BLaER1 treated with 17β-estradiol and CSF1 and Interleukin-3, amounts not matched to agents 10 nM and 100 nM (cell line): ENCODE measurements around the gene CDK6.

ENCODE experiments used
- H3K27ac ChIP-seq, 11 experiments: shearing (Covaris generic); formaldehyde crosslinking; 2 replicates each; pipeline ENCODE4 v1.8.1; 2022
- H3K27me3 ChIP-seq, 11 experiments: shearing (Covaris generic); formaldehyde crosslinking; 2 replicates each; pipeline ENCODE4 v1.8.1; 2022
- H3K36me3 ChIP-seq, 11 experiments: shearing (Covaris generic); formaldehyde crosslinking; 2 replicates each; pipeline ENCODE4 v1.8.1; 2022
- H3K4me1 ChIP-seq, 10 experiments: shearing (Covaris generic); formaldehyde crosslinking; 2 replicates each; pipeline ENCODE4 v1.8.1; 2022
- H3K4me2 ChIP-seq, 11 experiments: shearing (Covaris generic); formaldehyde crosslinking; 2 replicates each; pipeline ENCODE4 v1.8.1; 2022
- H3K4me3 ChIP-seq, 10 experiments: shearing (Covaris generic); formaldehyde crosslinking; 2 replicates each; pipeline ENCODE4 v1.8.1; 2022
- H3K9ac ChIP-seq, 11 experiments: shearing (Covaris generic); formaldehyde crosslinking; 2 replicates each; pipeline ENCODE4 v1.8.1; 2022
- H3K9me3 ChIP-seq, 11 experiments: shearing (Covaris generic); formaldehyde crosslinking; replicated peaks in 1 of 11; 2 replicates each; pipeline ENCODE4 v1.8.1; 2022
- H4K20me1 ChIP-seq, 11 experiments: shearing (Covaris generic); formaldehyde crosslinking; 2 replicates each; pipeline ENCODE4 v1.8.1; 2022
- Cebpa-rat ChIP-seq, 11 experiments: shearing (Covaris generic); IDR thresholded peaks; 2 replicates each; pipeline ENCODE4 v1.8.1; 2022

CDK6 gene

GRCh38 chr7:92636018-92636560, 200.3 kb downstream of the CDK6 start:
- H3K27me3 ChIP-seq: no peaks in the 10 kb centered on the region
- H3K4me3 ChIP-seq: peak overlapping the region in 4 of 10 experiments; percentile 16 to 48 (median 36); a peak in 5 of 20 replicates
- no peaks in the 10 kb centered on the region for H4K20me1 ChIP-seq
- no peak for TF ChIP-seq Cebpa-rat (IDR thresholded peaks at IDR 0.05)
- H3K9me3 ChIP-seq: peaks cover 0 to under 1% (median 0%) of the 10 kb centered on the region in 11 experiments; a peak in 2 of 22 replicates
- peak overlapping the region in 10 of 11 experiments; percentile 80 to 98 (median 94); a peak in 20 of 22 replicates for H3K27ac ChIP-seq
- H3K4me1 ChIP-seq: peaks cover 82 to 100% (median 97%) of the 10 kb centered on the region in 10 experiments
- peak overlapping the region in 10 of 11 experiments; percentile 62 to 88 (median 80); a peak in 20 of 22 replicates for H3K9ac ChIP-seq
- no peaks in the 10 kb centered on the region; a peak in 1 of 22 replicates for H3K36me3 ChIP-seq
- H3K4me2 ChIP-seq: peak overlapping the region; percentile 67 to 96 (median 84)

GRCh38 chr7:92635538-92635937, 200.8 kb downstream of the CDK6 start:
- no peaks in the 10 kb centered on the region for H3K27me3 ChIP-seq
- peak overlapping the region; percentile 66 to 88 (median 80) for H3K9ac ChIP-seq
- peaks cover 84 to 100% (median 96%) of the 10 kb centered on the region in 10 experiments for H3K4me1 ChIP-seq
- peaks cover 0 to 6% (median 0%) of the 10 kb centered on the region in 11 experiments; a peak in 3 of 22 replicates for H3K9me3 ChIP-seq
- no peak for TF ChIP-seq Cebpa-rat (IDR thresholded peaks at IDR 0.05)
- H3K4me3 ChIP-seq: peak overlapping the region in 8 of 10 experiments; percentile 15 to 59 (median 40); a peak in 12 of 20 replicates
- H3K4me2 ChIP-seq: peak overlapping the region; percentile 67 to 96 (median 84)
- peak overlapping the region; percentile 66 to 98 (median 94) for H3K27ac ChIP-seq
- H3K36me3 ChIP-seq: no peaks in the 10 kb centered on the region; a peak in 2 of 22 replicates
- no peaks in the 10 kb centered on the region for H4K20me1 ChIP-seq

DNA sequence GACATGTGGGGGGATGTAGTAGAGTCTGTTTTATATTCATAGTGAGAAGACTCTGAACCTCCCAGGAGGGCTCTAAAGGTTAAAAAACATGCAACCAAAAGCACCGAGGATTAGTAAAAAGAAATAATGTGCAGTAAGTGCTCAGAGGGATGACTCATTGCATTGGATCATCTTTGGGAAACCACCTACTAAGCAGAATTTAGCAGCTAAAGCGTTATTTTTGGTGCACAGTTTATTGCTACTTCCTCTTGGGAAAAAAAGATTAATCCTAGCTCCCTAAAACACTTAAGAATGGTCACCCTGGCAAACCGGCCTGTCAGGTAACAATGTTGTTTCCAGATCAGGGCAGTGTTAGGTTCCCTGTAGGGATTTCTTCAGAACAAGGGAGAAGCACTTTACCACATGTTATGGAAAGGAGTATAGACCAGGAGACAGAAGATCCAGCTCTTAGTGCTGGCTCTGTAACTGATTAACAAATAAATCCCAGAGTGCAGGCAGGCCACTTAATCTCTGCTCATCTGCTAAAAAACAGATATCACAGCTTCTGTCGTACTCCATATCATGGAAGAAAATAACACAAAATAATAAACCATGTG, 201.4 kb downstream of the CDK6 start:
- H3K9me3 ChIP-seq: peaks cover 0 to 11% (median under 1%) of the 10 kb centered on the region in 11 experiments; a peak in 7 of 22 replicates
- H3K9ac ChIP-seq: peak overlapping the region; percentile 66 to 88 (median 80)
- no peaks in the 10 kb centered on the region; a peak in 3 of 22 replicates for H3K36me3 ChIP-seq
- H4K20me1 ChIP-seq: no peaks in the 10 kb centered on the region
- H3K27me3 ChIP-seq: no peaks in the 10 kb centered on the region
- H3K27ac ChIP-seq: peak overlapping the region; percentile 66 to 98 (median 94)
- H3K4me2 ChIP-seq: peak overlapping the region; percentile 67 to 96 (median 84)
- TF ChIP-seq Cebpa-rat (IDR thresholded peaks at IDR 0.05): no peak
- H3K4me1 ChIP-seq: peaks cover 79 to 95% (median 91%) of the 10 kb centered on the region in 10 experiments
- peak overlapping the region in 9 of 10 experiments; percentile 15 to 59 (median 40); a peak in 15 of 20 replicates for H3K4me3 ChIP-seq

GRCh38 chr7:92634205-92634604, 202.2 kb downstream of the CDK6 start:
- H3K27ac ChIP-seq: peak overlapping the region; percentile 66 to 98 (median 94); a peak in 21 of 22 replicates
- TF ChIP-seq Cebpa-rat (IDR thresholded peaks at IDR 0.05): 0 out of 22 replicates have a peak, but pooled peaks of 1 of the 11 experiments have one; percentile 21
- H3K36me3 ChIP-seq: peaks cover 0 to 4% (median 0%) of the 10 kb centered on the region in 11 experiments; a peak in 3 of 22 replicates
- no peaks in the 10 kb centered on the region for H4K20me1 ChIP-seq
- H3K27me3 ChIP-seq: no peaks in the 10 kb centered on the region
- peak overlapping the region; percentile 36 to 88 (median 79); a peak in 18 of 22 replicates for H3K9ac ChIP-seq
- H3K4me2 ChIP-seq: peak overlapping the region; percentile 67 to 96 (median 84); a peak in 20 of 22 replicates
- peak overlapping the region in 1 of 10 experiments; percentile 16; a peak in 4 of 20 replicates for H3K4me3 ChIP-seq
- peaks cover 6 to 18% (median 8%) of the 10 kb centered on the region in 11 experiments; a peak in 20 of 22 replicates for H3K9me3 ChIP-seq
- H3K4me1 ChIP-seq: peaks cover 71 to 87% (median 83%) of the 10 kb centered on the region in 10 experiments

- no peaks in the 10 kb centered on the region for H3K27me3 ChIP-seq
- TF ChIP-seq Cebpa-rat (IDR thresholded peaks at IDR 0.05): 0 out of 22 replicates have a peak, but pooled peaks of 2 of the 11 experiments have one; percentile 10 to 36
- H3K36me3 ChIP-seq: peaks cover 0 to 9% (median 5%) of the 10 kb centered on the region in 11 experiments; a peak in 10 of 22 replicates
- H3K4me1 ChIP-seq: peaks cover 62 to 79% (median 74%) of the 10 kb centered on the region in 10 experiments
- H4K20me1 ChIP-seq: no peaks in the 10 kb centered on the region
- H3K9me3 ChIP-seq: peaks cover 7 to 25% (median 17%) of the 10 kb centered on the region in 11 experiments; a peak in 20 of 22 replicates
- peak overlapping the region in 1 of 10 experiments; percentile 16; a peak in 5 of 20 replicates for H3K4me3 ChIP-seq
- H3K9ac ChIP-seq: peak overlapping the region; percentile 49 to 88 (median 79); a peak in 19 of 22 replicates
- H3K4me2 ChIP-seq: peak overlapping the region; percentile 67 to 96 (median 84)
- H3K27ac ChIP-seq: peak overlapping the region; percentile 66 to 98 (median 94); a peak in 21 of 22 replicates
Observed at GRCh38 chr7:92633211-92633906, 203.0 kb downstream of the CDK6 start.

DNA sequence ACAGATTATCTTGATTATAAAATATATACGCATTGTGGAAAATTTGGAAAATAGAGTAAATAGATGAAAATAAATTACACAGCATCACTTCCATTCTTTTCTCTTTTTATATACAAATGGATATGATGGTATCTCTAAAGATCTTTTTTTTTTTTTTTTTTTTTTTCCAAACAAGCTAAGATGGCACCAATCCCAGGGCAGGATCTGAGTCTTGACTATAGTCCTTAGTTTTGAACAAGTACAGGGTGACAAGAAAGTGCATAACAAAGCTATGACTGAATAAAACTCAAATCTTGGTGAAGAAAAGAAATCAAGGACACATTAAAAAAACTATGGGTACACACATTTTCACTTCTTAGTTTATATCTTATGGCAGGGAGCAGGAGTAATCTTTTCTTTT, 203.6 kb downstream of the CDK6 start:
- Histone ChIP-seq H3K4me1 (peaks cover 59 to 73% (median 69%) of the 10 kb centered on the region in 10 experiments), H3K9ac (peak overlapping the region in 10 of 11 experiments; percentile 33 to 88 (median 76); a peak in 18 of 22 replicates), H3K36me3 (peaks cover 0 to 12% (median 10%) of the 10 kb centered on the region in 11 experiments; a peak in 10 of 22 replicates), H3K4me3 (no peak overlapping the region; a peak in 2 of 20 replicates), H3K9me3 (peaks cover 8 to 31% (median 19%) of the 10 kb centered on the region in 11 experiments; a peak in 20 of 22 replicates), H3K4me2 (peak overlapping the region; percentile 67 to 96 (median 84)), H3K27ac (peak overlapping the region; percentile 29 to 98 (median 94); a peak in 21 of 22 replicates), H4K20me1 (no peaks in the 10 kb centered on the region), H3K27me3 (no peaks in the 10 kb centered on the region)
- no peak for TF ChIP-seq Cebpa-rat (IDR thresholded peaks at IDR 0.05)

- Histone ChIP-seq H3K36me3 (peaks cover 0 to 12% (median 10%) of the 10 kb centered on the region in 11 experiments; a peak in 10 of 22 replicates), H4K20me1 (no peaks in the 10 kb centered on the region), H3K9me3 (peaks cover 16 to 38% (median 23%) of the 10 kb centered on the region in 11 experiments; a peak in 20 of 22 replicates), H3K27me3 (no peaks in the 10 kb centered on the region), H3K4me1 (peaks cover 58 to 68% (median 61%) of the 10 kb centered on the region in 10 experiments), H3K4me2 (peak overlapping the region; percentile 12 to 90 (median 64)), H3K4me3 (no peak overlapping the region), H3K9ac (peak overlapping the region in 2 of 11 experiments; percentile 9 to 10; a peak in 2 of 22 replicates), H3K27ac (peak overlapping the region in 10 of 11 experiments; percentile 50 to 98 (median 94); a peak in 20 of 22 replicates)
- TF ChIP-seq Cebpa-rat (IDR thresholded peaks at IDR 0.05): no peak
Observed at GRCh38 chr7:92631850-92632487, 204.4 kb downstream of the CDK6 start.
